ENCODE data around the gene FBXO24.

FBXO24 gene

GRCh38 chr7:100598425-100598824 lies 12.3 kb downstream of the FBXO24 start:
- peak; percentile 37 for DNase-seq

DNA sequence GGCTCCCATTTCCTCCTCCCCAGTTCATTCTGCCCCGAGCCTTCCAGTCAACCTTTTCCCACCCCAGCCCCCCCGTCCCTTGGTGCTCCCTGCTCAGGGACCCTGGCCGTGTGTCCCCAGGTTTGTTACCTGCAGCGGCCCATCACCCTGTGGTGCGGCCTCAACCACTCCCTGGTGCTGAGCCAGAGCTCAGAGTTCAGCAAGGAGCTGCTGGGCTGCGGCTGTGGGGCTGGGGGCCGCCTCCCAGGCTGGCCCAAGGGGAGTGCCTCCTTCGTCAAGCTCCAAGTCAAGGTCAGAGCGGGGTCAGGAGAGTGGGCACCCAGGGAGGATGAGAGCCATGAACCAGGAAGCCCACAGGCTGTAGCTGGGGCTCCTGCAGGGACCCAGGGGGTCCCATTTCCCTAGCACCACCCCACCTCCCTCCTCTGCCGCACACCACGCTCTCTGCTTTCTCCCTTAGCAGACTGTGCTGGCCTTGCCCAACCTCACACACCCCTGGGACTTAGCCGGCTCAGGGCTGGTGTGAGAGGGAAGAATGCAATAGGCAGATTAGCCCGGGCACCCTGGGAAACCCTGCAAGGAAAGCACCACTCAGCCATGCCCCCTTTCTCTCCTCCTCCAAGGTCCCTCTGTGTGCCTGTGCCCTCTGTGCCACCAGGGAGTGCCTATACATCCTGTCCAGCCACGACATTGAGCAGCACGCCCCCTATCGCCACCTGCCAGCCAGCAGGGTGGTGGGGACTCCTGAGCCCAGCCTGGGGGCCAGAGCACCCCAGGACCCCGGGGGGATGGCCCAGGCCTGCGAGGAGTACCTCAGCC lies 14.0 kb downstream of the FBXO24 start:
- no peak for DNase-seq

DNA sequence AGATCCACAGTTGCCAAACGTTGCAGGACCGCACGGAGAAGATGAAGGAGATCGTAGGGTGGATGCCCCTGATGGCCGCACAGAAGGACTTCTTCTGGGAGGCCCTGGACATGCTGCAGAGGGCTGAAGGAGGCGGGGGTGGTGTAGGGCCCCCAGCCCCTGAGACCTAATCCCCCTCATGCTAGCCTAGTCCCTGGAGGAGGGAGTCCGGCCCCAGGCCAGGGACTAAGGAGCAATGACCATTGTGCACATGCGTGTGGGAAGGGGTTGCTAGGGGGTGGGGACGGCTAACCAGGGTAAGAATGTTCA lies 14.6 kb downstream of the FBXO24 start:
- no peak for DNase-seq

DNA sequence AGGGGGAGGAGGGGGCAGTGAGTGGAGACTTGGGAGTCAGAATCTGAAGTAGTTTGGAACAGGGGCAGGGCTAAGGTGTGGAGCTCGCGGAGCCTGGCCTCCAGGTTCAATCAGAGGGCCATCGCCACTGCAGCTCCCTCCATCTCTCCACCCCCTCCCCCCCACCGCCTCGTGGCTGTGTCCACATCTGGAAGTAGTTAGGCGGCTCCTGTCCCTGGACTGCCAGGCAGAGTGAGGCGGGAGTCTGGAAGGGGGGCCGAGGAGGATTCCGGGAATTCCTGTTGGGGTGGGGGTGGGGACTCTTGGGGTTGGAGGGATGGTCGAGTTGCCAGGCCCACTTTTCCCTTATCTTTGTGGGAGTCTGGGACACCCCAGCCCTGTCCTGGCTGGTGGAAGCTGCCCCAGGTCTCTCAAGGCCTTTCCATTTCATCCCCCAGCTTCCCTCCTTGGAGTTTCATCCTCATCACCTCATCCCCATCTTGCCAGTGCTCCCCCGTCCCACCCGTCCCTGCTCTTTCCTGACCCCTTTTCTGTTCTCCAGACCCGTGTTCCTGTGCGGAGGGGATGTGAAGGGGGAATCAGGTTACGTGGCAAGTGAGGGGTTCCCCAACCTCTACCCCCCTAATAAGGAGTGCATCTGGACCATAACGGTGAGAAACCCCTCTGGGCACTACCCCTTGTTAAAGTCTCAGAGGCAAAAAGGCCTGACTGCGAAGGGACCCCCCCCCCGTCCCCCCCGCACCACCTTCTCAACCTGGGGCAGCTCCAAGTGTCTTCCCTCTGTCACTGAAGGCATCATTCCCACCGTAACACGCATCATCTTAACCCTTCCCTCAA lies 17.0 kb downstream of the FBXO24 start:
- no peak for DNase-seq

- DNase-seq = peak; percentile 70
Measured at GRCh38 chr7:100603726-100604027, 17.5 kb downstream of the FBXO24 start.

- peak; percentile 91 for DNase-seq
Measured at GRCh38 chr7:100604028-100604975, 18.2 kb downstream of the FBXO24 start.

GRCh38 chr7:100604976-100605911 lies 19.1 kb downstream of the FBXO24 start:
- no peak for DNase-seq

GRCh38 chr7:100606313-100606712 lies 20.2 kb downstream of the FBXO24 start:
- DNase-seq = no peak

- DNase-seq = no peak
Measured at GRCh38 chr7:100607111-100607510, 21.0 kb downstream of the FBXO24 start.

- DNase-seq = no peak
Measured at GRCh38 chr7:100609958-100610357, 23.8 kb downstream of the FBXO24 start.

GRCh38 chr7:100611983-100612729 lies 26.0 kb downstream of the FBXO24 start, which contains the start of gene MOSPD3:
Gene MOSPD3 (plus strand): TSS chr7:100612540. CDS start chr7:100612792, 252 bp downstream.
- peak; percentile 100 for DNase-seq

DNA sequence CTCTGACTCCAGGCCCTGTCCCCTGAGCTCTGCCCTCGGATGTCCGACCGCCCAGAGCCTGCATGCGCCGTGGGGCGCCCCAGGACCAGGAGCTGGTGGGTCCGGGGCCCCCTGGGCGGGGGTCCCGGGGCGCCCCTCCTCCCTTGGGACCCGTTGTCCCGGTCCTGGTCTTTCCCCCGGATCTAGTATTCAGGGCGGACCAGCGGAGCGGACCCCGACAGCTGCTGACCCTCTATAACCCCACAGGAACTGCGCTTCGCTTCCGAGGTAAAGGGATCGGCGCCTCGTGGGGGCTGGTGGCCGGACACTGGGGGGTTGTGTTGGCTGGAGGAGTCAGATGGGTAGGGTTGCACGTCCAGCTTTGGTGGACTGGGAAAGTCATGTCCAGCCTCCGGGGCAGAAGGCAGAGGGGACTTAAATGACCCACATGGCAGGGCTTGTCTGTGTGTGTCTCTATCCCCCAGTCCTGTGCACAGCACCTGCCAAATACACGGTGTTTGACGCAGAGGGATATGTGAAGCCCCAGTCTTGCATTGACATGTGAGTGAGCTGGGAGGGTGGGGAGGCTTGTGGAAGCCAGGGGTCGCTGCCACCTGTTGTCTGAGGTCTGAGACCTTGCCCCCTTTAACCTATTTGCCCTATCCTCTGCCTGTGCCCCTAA lies 26.7 kb downstream of the FBXO24 start:
- DNase-seq = peak; percentile 65

GRCh38 chr7:100613412-100614175 lies 27.5 kb downstream of the FBXO24 start:
- DNase-seq = no peak

DNA sequence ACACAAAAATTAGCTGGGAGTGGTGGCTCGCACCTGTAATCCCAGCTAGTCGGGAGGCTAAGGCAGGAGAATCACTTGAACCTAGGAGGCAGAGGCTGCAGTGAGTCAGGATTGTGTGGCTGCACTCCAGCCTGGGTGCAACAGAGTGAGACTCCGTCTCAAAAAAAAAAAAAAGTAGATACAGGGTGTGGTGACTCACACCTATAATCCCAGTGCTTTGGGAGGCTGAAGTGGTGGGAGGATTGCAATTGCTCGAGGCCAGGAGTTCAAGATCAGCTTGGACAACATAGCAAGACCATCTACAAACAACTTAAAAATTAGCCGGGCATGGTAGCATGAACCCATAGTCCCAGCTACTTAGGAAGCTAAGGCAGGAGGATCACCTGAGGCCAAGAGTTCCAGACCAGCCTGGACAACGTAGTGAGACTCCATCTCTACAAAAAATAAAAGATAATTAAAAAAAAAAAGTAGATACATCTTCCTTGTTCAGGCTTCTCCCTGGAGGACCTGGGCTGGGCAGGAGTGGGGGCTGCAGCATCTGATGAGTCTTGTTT lies 28.3 kb downstream of the FBXO24 start:
- no peak for DNase-seq

- no peak for DNase-seq
Measured at GRCh38 chr7:100620239-100620638, 34.1 kb downstream of the FBXO24 start.

DNA sequence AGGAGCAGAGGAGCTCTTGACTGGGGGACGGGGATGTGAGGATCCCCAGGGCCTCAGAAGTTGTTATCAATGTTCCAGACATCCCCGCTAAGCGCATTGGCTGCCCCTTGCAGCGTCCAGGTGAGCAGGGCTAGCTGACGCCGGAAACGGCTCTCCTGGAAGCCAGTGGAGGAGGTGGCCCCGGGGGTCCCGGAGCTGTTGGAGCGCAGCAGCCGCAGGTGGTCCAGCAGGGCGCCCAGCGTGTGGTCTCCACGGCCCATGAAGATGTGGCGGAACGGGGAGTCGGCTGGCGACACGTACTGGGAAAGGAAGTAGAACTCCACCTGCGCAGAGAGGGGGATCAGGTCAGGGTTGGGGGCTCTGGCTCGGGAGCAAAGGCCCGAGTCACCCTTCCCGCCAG lies 34.7 kb downstream of the FBXO24 start:
- no peak for DNase-seq

- no peak for DNase-seq
Measured at GRCh38 chr7:100621554-100621953, 35.4 kb downstream of the FBXO24 start.

- peak; percentile 61 for DNase-seq
Measured at GRCh38 chr7:100623951-100624824, 38.1 kb downstream of the FBXO24 start.

GRCh38 chr7:100626055-100626454 lies 39.9 kb downstream of the FBXO24 start:
- DNase-seq = no peak
